Activated CD4-positive, alpha-beta T cell treated with anti-CD3 and anti-CD28 coated beads, Interleukin-2, amount 10 ng/mL, durations not matched to agents 24 days and 14 days (primary cell): ENCODE measurements around the gene UQCC5. TPM values are rescaled to one million over a fixed set of nuclear protein-coding genes. Genes with fewer than 3 reads are reported as not detected.

Source experiments
- DNase-seq: peaks from one replicate; pipeline ENCODE4 v3.0.0; 2022
- H3K27ac Mint-ChIP-seq: one replicate; pipeline ENCODE4 v1.8.0; 2022; ENCODE audit warnings: mild to moderate bottlenecking, mixed read lengths
- H3K27me3 Mint-ChIP-seq: one replicate; pipeline ENCODE4 v1.8.0; 2022; ENCODE audit warnings: mixed read lengths
- H3K36me3 Mint-ChIP-seq: one replicate; pipeline ENCODE4 v1.8.0; 2022; ENCODE audit warnings: low read depth, mild to moderate bottlenecking, mixed read lengths
- H3K4me1 Mint-ChIP-seq: one replicate; pipeline ENCODE4 v1.8.0; 2021; ENCODE audit warnings: mixed read lengths
- H3K4me3 Mint-ChIP-seq: one replicate; pipeline ENCODE4 v1.8.0; 2022; ENCODE audit warnings: mild to moderate bottlenecking, moderate library complexity, mixed read lengths
- H3K9me3 Mint-ChIP-seq: one replicate; pipeline ENCODE4 v1.8.0; 2021; ENCODE audit warnings: mixed read lengths
- intact Hi-C: fragments of 100-400 bp; cut with micrococcal nuclease; formaldehyde crosslinking; loops from one replicate; pipeline ENCODE4 v1.15.1; 2023
- total RNA-seq: library from RNA; stranded (reverse); gene quantifications from 2 replicates; pipeline ENCODE4 v1.2.3, GENCODE V29; 2022

Gene UQCC5
- total RNA-seq, 1 donor from 2014 or later = 13.8 TPM

GRCh38 chr3:52544937-52545336 lies 8.5 kb downstream of the UQCC5 start:
- Mint-ChIP-seq H3K27ac (no peak overlapping the region), H3K27me3 (no peaks in the 10 kb centered on the region), H3K4me1 (peaks cover 8% of the 10 kb centered on the region), H3K9me3 (no peaks in the 10 kb centered on the region), H3K4me3 (no peak overlapping the region), H3K36me3 (peaks cover 43% of the 10 kb centered on the region)
- intact Hi-C loops = no loop called here
- no peak for DNase-seq

- Mint-ChIP-seq H3K27me3 (no peaks in the 10 kb centered on the region), H3K4me3 (no peak overlapping the region), H3K36me3 (peaks cover 49% of the 10 kb centered on the region), H3K4me1 (peaks cover 6% of the 10 kb centered on the region), H3K27ac (no peak overlapping the region), H3K9me3 (no peaks in the 10 kb centered on the region)
- DNase-seq = no peak
- intact Hi-C loops = no loop called here
Measured at GRCh38 chr3:52546111-52546901, 9.9 kb downstream of the UQCC5 start.

DNA sequence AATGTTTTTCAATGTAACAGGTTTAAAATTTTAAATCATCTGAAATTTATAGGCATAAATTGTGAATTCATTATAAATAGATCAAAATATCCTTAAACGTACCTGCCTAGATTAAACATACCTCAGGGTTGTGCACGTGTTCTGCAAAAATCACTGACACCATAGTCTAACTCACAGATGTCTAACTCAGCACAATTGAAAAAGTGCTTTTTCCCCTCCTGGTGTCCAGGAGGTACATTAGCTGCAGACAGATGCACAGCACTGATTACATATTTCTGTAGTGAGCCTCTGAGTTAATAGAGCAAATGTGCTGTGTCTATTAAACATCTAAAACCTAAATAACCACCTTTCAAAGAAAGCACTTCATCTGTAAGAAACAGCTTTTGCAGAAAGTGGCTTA lies 10.7 kb downstream of the UQCC5 start:
- H3K36me3 Mint-ChIP-seq = peaks cover 51% of the 10 kb centered on the region

GRCh38 chr3:52551118-52551517 lies 14.7 kb downstream of the UQCC5 start:
- Mint-ChIP-seq H3K36me3 (peaks cover 45% of the 10 kb centered on the region), H3K9me3 (no peaks in the 10 kb centered on the region), H3K27ac (no peak overlapping the region), H3K4me1 (peaks cover 7% of the 10 kb centered on the region), H3K27me3 (no peaks in the 10 kb centered on the region), H3K4me3 (no peak overlapping the region)
- intact Hi-C loops = no loop called here
- DNase-seq = no peak

More for the DNA sequence above, 10.7 kb downstream of the UQCC5 start:
- intact Hi-C loops = no loop called here
- no peaks in the 10 kb centered on the region for H3K9me3 Mint-ChIP-seq
- H3K4me3 Mint-ChIP-seq = no peak overlapping the region
- no peak overlapping the region for H3K27ac Mint-ChIP-seq
- DNase-seq = no peak
- no peaks in the 10 kb centered on the region for H3K27me3 Mint-ChIP-seq
- H3K4me1 Mint-ChIP-seq = peaks cover 6% of the 10 kb centered on the region

GRCh38 chr3:52552089-52552488 lies 15.7 kb downstream of the UQCC5 start:
- no peak overlapping the region for H3K27ac Mint-ChIP-seq
- no peaks in the 10 kb centered on the region for H3K9me3 Mint-ChIP-seq
- H3K36me3 Mint-ChIP-seq = peaks cover 44% of the 10 kb centered on the region
- no peak overlapping the region for H3K4me3 Mint-ChIP-seq
- H3K27me3 Mint-ChIP-seq = no peaks in the 10 kb centered on the region
- DNase-seq = no peak
- intact Hi-C loops = no loop called here
- peaks cover 7% of the 10 kb centered on the region for H3K4me1 Mint-ChIP-seq

DNA sequence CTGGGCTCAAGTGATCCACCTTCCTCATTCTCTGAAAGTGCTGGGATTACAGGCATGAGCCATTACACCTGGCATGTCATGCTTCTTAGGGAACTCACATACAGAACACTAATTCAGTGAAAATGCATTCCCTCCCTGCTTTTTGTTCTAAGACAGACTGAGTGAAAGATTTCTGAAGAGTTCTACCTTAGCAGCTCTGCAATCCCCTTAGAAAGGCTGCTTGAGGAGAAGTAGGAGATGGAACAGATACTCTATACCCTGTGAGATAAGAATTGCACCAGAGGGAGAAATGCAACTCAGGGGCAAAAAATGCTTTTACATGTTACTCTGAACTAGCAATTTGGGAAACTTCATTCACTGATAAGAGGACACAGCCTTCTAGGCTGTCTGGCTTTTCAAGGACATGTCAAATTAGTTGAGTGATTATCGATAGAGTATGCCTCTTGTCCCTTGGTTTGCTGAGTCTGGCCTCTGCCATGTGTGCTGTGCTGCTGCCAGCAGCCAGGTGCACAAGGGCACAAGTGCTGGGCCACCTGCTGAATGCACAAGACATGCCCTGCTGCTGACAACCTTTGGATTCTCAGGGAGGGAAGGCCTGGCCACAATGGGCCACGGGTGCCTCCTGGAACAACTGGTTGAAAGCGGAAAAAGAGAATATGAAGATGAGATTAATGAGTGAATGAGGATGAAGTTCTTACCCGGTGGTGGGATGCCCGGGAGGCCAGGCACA lies 17.8 kb downstream of the UQCC5 start:
- Mint-ChIP-seq H3K4me3 (no peak overlapping the region), H3K27me3 (no peaks in the 10 kb centered on the region), H3K4me1 (peaks cover 6% of the 10 kb centered on the region), H3K27ac (no peak overlapping the region), H3K9me3 (no peaks in the 10 kb centered on the region), H3K36me3 (peaks cover 45% of the 10 kb centered on the region)
- intact Hi-C loops = no loop called here
- DNase-seq = no peak

- Mint-ChIP-seq H3K27me3 (no peaks in the 10 kb centered on the region), H3K9me3 (no peaks in the 10 kb centered on the region), H3K4me3 (no peak overlapping the region), H3K4me1 (peaks cover 5% of the 10 kb centered on the region), H3K27ac (no peak overlapping the region), H3K36me3 (peaks cover 49% of the 10 kb centered on the region)
- intact Hi-C loops = no loop called here
- DNase-seq = no peak
Measured at GRCh38 chr3:52555056-52555455, 18.7 kb downstream of the UQCC5 start.

DNA sequence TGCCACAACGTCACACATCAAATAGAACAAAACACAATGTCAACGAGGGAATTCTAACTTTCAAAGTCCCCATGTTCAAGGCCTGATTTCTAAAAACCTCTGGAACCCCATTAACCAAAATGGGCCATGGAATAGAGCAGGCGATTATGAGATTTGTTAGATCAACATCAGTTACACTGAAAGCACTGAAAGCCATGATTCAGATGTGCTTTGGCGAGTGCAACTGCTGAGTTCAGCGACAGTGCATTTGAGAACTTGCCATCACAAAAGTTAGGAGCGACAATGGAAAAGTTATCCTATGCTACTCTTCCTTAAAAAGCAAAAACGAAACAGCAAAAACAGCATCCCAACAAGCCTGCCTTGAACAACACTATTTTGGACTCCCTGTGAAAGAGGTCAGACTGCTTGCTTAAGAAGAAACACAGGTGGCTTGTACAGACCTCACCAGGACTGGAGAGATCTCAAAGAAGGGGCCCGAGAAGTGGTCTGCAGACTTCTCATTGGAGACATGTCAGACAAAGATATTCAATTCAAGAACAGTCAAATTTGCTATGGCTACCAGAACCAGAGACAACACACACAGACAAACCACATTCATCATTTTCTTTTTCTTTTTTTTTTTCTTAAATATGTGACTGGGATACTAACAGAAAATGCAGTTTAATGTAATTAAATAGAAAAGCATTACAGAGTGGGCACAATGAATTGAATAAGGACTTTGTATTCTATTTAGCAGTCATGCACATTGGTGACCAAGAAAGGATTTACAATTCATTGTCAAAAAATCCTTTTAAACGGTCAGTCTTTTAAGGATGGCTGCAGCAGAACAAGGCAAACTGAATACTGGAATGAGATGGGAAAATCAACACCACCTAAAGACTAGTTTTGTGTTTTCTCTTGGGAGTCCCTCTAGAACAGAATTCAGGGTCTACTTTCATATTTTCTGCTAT lies 20.9 kb downstream of the UQCC5 start:
- intact Hi-C loops = no loop called here
- Mint-ChIP-seq H3K4me3 (no peak overlapping the region), H3K9me3 (no peaks in the 10 kb centered on the region), H3K27me3 (no peaks in the 10 kb centered on the region), H3K27ac (no peak overlapping the region), H3K4me1 (peaks cover 4% of the 10 kb centered on the region), H3K36me3 (peaks cover 42% of the 10 kb centered on the region)
- no peak for DNase-seq

GRCh38 chr3:52558436-52558835 lies 22.0 kb downstream of the UQCC5 start:
- intact Hi-C loops = no loop called here
- Mint-ChIP-seq H3K9me3 (no peaks in the 10 kb centered on the region), H3K27ac (no peak overlapping the region), H3K27me3 (no peaks in the 10 kb centered on the region), H3K4me1 (peaks cover 4% of the 10 kb centered on the region), H3K4me3 (no peak overlapping the region), H3K36me3 (peaks cover 51% of the 10 kb centered on the region)
- no peak for DNase-seq

DNA sequence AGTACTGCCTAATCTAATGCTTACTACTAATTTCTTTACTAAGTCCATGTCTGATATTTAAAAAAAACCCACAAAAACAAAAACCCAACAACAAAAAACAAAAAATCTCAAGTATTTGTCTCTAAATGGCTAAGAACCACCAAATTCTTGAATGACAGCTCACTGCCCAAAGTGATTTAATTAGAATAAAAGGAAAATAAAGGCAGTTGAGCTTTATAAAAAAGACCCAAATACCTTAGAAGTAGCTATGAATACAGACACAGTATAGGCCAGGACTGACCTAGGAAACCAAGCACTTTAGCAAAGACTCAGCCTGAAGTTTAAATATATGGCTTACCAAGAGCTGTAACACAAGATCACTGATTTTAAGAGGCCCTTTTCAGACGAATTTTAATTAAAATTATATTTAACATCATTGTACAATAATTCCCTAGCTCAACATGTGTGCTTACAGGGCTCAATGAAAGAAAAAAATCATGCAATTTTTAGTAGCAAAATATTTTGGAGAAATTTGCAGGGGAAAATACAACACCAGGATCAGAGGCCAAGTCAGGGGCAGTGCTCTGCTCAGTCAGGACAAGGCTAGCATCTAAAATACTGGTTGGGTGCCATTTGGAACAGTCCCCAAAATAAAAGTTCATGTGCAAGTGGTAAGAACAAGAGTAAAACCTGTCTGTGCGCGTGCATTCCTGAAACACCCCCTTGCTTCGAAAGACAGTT lies 24.8 kb downstream of the UQCC5 start:
- Mint-ChIP-seq H3K9me3 (no peaks in the 10 kb centered on the region), H3K36me3 (peaks cover 47% of the 10 kb centered on the region), H3K4me1 (peaks cover 2% of the 10 kb centered on the region), H3K4me3 (no peak overlapping the region), H3K27me3 (no peaks in the 10 kb centered on the region), H3K27ac (no peak overlapping the region)
- intact Hi-C loops = loop anchor here (10.0 kb wide), 1 partner anchor 54 kb away; no protein-coding TSS in a partner anchor
- DNase-seq = no peak

- no peak overlapping the region for H3K4me3 Mint-ChIP-seq
- peaks cover 2% of the 10 kb centered on the region for H3K4me1 Mint-ChIP-seq
- peaks cover 46% of the 10 kb centered on the region for H3K36me3 Mint-ChIP-seq
- H3K27ac Mint-ChIP-seq = no peak overlapping the region
- H3K27me3 Mint-ChIP-seq = no peaks in the 10 kb centered on the region
- DNase-seq = no peak
- intact Hi-C loops = loop anchor here (10.0 kb wide), 1 partner anchor 51 kb away; no protein-coding TSS in a partner anchor
- H3K9me3 Mint-ChIP-seq = no peaks in the 10 kb centered on the region
Measured at GRCh38 chr3:52563984-52564383, 27.6 kb downstream of the UQCC5 start.

- DNase-seq = no peak
- no peak overlapping the region for H3K4me3 Mint-ChIP-seq
- no peak overlapping the region for H3K27ac Mint-ChIP-seq
- H3K9me3 Mint-ChIP-seq = no peaks in the 10 kb centered on the region
- H3K4me1 Mint-ChIP-seq = no peaks in the 10 kb centered on the region
- intact Hi-C loops = loop anchor here (10.0 kb wide), 1 partner anchor 47 kb away; no protein-coding TSS in a partner anchor
- no peaks in the 10 kb centered on the region for H3K27me3 Mint-ChIP-seq
- H3K36me3 Mint-ChIP-seq = peaks cover 27% of the 10 kb centered on the region
Measured at GRCh38 chr3:52568069-52568468, 31.7 kb downstream of the UQCC5 start.

- no peaks in the 10 kb centered on the region for H3K4me1 Mint-ChIP-seq
- H3K4me3 Mint-ChIP-seq = no peak overlapping the region
- H3K27me3 Mint-ChIP-seq = no peaks in the 10 kb centered on the region
- H3K27ac Mint-ChIP-seq = no peak overlapping the region
- peak; percentile 28 for DNase-seq
- intact Hi-C loops = no loop called here
- no peaks in the 10 kb centered on the region for H3K9me3 Mint-ChIP-seq
- peaks cover 30% of the 10 kb centered on the region for H3K36me3 Mint-ChIP-seq
Measured at GRCh38 chr3:52570076-52570475, 33.7 kb downstream of the UQCC5 start.
